ENCODE results near the gene KDM2B. TPM values are rescaled to one million over a fixed set of nuclear protein-coding genes. Genes with fewer than 3 reads are reported as not detected.

Gene KDM2B
- polyA plus RNA-seq, 1 donor from 2014 or later = 85.5 TPM

- Histone ChIP-seq H3K27me3 (ENCODE audit: insufficient read depth, low read depth, low read length) (no peaks in the 10 kb centered on the region), H3K27ac (ENCODE audit: low read length) (no peak overlapping the region), H3K4me2 (ENCODE audit: low read length) (no peak overlapping the region), H3F3A (ENCODE audit: insufficient read depth, low read length, poor library complexity, severe bottlenecking) (no peaks in the 10 kb centered on the region), H3K79me2 (replicated peaks; ENCODE audit: insufficient read depth, low read length) (no peaks in the 10 kb centered on the region), H3K36me3 (ENCODE audit: insufficient read depth, low read length) (no peaks in the 10 kb centered on the region), H3K9me3 (ENCODE audit: low read length) (no peaks in the 10 kb centered on the region), H3K4me3 (ENCODE audit: low read length) (no peak overlapping the region), H4K20me1 (ENCODE audit: insufficient read depth) (no peaks in the 10 kb centered on the region), H3K9me2 (ENCODE audit: insufficient read depth, low read length) (no peaks in the 10 kb centered on the region), H3K9ac (ENCODE audit: low read length) (no peak overlapping the region), H2AFZ (ENCODE audit: low read depth, low read length) (no peak overlapping the region)
- no peak for TF ChIP-seq MXI1 (conservative IDR thresholded peaks at IDR 0.05; ENCODE audit: poor library complexity, severe bottlenecking)
Measured at GRCh38 chr12:121490401-121491281, 90.2 kb downstream of the KDM2B start.

GRCh38 chr12:121489874-121490273, 90.9 kb downstream of the KDM2B start:
- Histone ChIP-seq H3K9me2 (ENCODE audit: insufficient read depth, low read length) (no peaks in the 10 kb centered on the region), H3F3A (ENCODE audit: insufficient read depth, low read length, poor library complexity, severe bottlenecking) (no peaks in the 10 kb centered on the region), H3K9me3 (ENCODE audit: low read length) (no peaks in the 10 kb centered on the region), H4K20me1 (ENCODE audit: insufficient read depth) (no peaks in the 10 kb centered on the region), H3K36me3 (ENCODE audit: insufficient read depth, low read length) (no peaks in the 10 kb centered on the region), H3K27me3 (ENCODE audit: insufficient read depth, low read depth, low read length) (no peaks in the 10 kb centered on the region), H3K79me2 (replicated peaks; ENCODE audit: insufficient read depth, low read length) (no peaks in the 10 kb centered on the region), H3K9ac (ENCODE audit: low read length) (no peak overlapping the region), H3K4me3 (ENCODE audit: low read length) (no peak overlapping the region), H3K27ac (ENCODE audit: low read length) (no peak overlapping the region), H3K4me2 (ENCODE audit: low read length) (no peak overlapping the region), H2AFZ (ENCODE audit: low read depth, low read length) (no peak overlapping the region)
- TF ChIP-seq MXI1 (conservative IDR thresholded peaks at IDR 0.05; ENCODE audit: poor library complexity, severe bottlenecking) (no peak), RAD21 (conservative IDR thresholded peaks at IDR 0.05) (no peak), CTCF (IDR thresholded peaks at IDR 0.05; ENCODE audit: poor library complexity, severe bottlenecking) (no peak), POLR2AphosphoS5 (IDR thresholded peaks at IDR 0.05) (no peak), EP300 (conservative IDR thresholded peaks at IDR 0.05; ENCODE audit: poor library complexity, severe bottlenecking) (no peak), EZH2 (IDR thresholded peaks at IDR 0.05; ENCODE audit: borderline replicate concordance, insufficient read depth, low read length, poor library complexity, severe bottlenecking) (no peak), SMC3 (conservative IDR thresholded peaks at IDR 0.05; ENCODE audit: poor library complexity) (no peak), TAF1 (IDR thresholded peaks at IDR 0.05; ENCODE audit: low read depth) (no peak)
- TF ChIP-seq, protein P1, sequence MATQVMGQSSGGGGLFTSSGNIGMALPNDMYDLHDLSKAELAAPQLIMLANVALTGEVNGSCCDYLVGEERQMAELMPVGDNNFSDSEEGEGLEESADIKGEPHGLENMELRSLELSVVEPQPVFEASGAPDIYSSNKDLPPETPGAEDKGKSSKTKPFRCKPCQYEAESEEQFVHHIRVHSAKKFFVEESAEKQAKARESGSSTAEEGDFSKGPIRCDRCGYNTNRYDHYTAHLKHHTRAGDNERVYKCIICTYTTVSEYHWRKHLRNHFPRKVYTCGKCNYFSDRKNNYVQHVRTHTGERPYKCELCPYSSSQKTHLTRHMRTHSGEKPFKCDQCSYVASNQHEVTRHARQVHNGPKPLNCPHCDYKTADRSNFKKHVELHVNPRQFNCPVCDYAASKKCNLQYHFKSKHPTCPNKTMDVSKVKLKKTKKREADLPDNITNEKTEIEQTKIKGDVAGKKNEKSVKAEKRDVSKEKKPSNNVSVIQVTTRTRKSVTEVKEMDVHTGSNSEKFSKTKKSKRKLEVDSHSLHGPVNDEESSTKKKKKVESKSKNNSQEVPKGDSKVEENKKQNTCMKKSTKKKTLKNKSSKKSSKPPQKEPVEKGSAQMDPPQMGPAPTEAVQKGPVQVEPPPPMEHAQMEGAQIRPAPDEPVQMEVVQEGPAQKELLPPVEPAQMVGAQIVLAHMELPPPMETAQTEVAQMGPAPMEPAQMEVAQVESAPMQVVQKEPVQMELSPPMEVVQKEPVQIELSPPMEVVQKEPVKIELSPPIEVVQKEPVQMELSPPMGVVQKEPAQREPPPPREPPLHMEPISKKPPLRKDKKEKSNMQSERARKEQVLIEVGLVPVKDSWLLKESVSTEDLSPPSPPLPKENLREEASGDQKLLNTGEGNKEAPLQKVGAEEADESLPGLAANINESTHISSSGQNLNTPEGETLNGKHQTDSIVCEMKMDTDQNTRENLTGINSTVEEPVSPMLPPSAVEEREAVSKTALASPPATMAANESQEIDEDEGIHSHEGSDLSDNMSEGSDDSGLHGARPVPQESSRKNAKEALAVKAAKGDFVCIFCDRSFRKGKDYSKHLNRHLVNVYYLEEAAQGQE (IDR thresholded peaks at IDR 0.05; ENCODE audit: borderline replicate concordance) = no peak
